Liver (tissue), 9 donors: ENCODE results near the gene SNAPC1. TPM values are rescaled to one million over a fixed set of nuclear protein-coding genes. Genes with fewer than 3 reads are reported as not detected.

Experiments
- DNase-seq: peaks from one replicate; pipeline ENCODE4 v3.0.0-alpha.2; 2017; ENCODE audit warnings: low spot score
- H3K27ac ChIP-seq, 2 donors: one replicate each; pipeline ENCODE4 v1.7.0; 2013; ENCODE audit warnings: inconsistent platforms in 2 of 2, low read length in 2 of 2, control low read depth in 1 of 2, low read depth in 1 of 2, mild to moderate bottlenecking in 1 of 2
- H3K27me3 ChIP-seq, 4 donors: one replicate each; pipeline versions ENCODE4 v1.6.1 to v1.7.0; 2013; ENCODE audit warnings: low read length in 3 of 4, inconsistent platforms in 1 of 4, mild to moderate bottlenecking in 1 of 4, moderate library complexity in 1 of 4; ENCODE audit not compliant: control insufficient read depth in 4 of 4, insufficient read depth in 4 of 4
- H3K36me3 ChIP-seq, 4 donors: one replicate each; pipeline versions ENCODE4 v1.6.1 to v1.7.0; 2013; ENCODE audit warnings: low read length in 3 of 4, mild to moderate bottlenecking in 3 of 4, low read depth in 1 of 4, moderate library complexity in 1 of 4; ENCODE audit not compliant: control insufficient read depth in 4 of 4, insufficient read depth in 3 of 4
- H3K4me1 ChIP-seq, 4 donors: one replicate each; pipeline versions ENCODE4 v1.6.1 to v1.7.0; 2013; ENCODE audit warnings: low read length in 3 of 4, mild to moderate bottlenecking in 3 of 4, moderate library complexity in 1 of 4; ENCODE audit not compliant: control insufficient read depth in 4 of 4, insufficient read depth in 4 of 4
- H3K4me3 ChIP-seq, 3 donors: one replicate each; pipeline versions ENCODE4 v1.6.1 to v1.7.0; 2013; ENCODE audit warnings: low read length in 3 of 3, control low read depth in 1 of 3, low read depth in 1 of 3, mild to moderate bottlenecking in 1 of 3
- H3K9ac ChIP-seq, 2 donors: one replicate each; pipeline ENCODE4 v1.7.0; 2013; ENCODE audit warnings: low read length in 2 of 2, mild to moderate bottlenecking in 2 of 2, moderate library complexity in 2 of 2, control low read depth in 1 of 2, low read depth in 1 of 2
- H3K9me3 ChIP-seq, 4 donors: one replicate each; pipeline versions ENCODE4 v1.6.1 to v1.7.0; 2013; ENCODE audit warnings: low read length in 3 of 4; ENCODE audit not compliant: control insufficient read depth in 4 of 4
- CTCF ChIP-seq: fragments of 150-350 bp; IDR thresholded peaks from 2 replicates; pipeline ENCODE4 v1.5.1; 2017; ENCODE audit warnings: improper control_type of control experiment, low read depth, low read length; ENCODE audit not compliant: missing input control
- EGR1 ChIP-seq, 2 donors: IDR thresholded peaks; 2 replicates each; pipeline ENCODE4 v1.6.1; 2016 to 2018; ENCODE audit warnings: antibody characterized with exemption in 2 of 2, low read depth in 2 of 2
- FOXA1 ChIP-seq: IDR thresholded peaks from 2 replicates; pipeline ENCODE4 v1.6.1; 2016; ENCODE audit warnings: antibody characterized with exemption
- FOXA2 ChIP-seq: IDR thresholded peaks from 2 replicates; pipeline ENCODE4 v1.6.1; 2016; ENCODE audit warnings: antibody characterized with exemption
- HNF4A ChIP-seq, 2 donors: conservative IDR thresholded peaks; 2 replicates each; pipeline ENCODE4 v1.6.1; 2016; ENCODE audit warnings: antibody characterized with exemption in 2 of 2, mild to moderate bottlenecking in 2 of 2
- HNF4G ChIP-seq: IDR thresholded peaks from 2 replicates; pipeline ENCODE4 v1.6.1; 2016; ENCODE audit warnings: antibody characterized with exemption
- JUND ChIP-seq, 2 donors: IDR thresholded peaks; 2 replicates each; pipeline ENCODE4 v1.6.1; 2016; ENCODE audit warnings: antibody characterized with exemption in 2 of 2
- MAX ChIP-seq: IDR thresholded peaks from 2 replicates; pipeline ENCODE4 v1.6.1; 2016; ENCODE audit warnings: antibody characterized with exemption
- RAD21 ChIP-seq, 2 donors: IDR thresholded peaks; 2 replicates each; pipeline ENCODE4 v1.6.1; 2016; ENCODE audit warnings: antibody characterized with exemption in 2 of 2, mild to moderate bottlenecking in 2 of 2
- REST ChIP-seq: IDR thresholded peaks from 2 replicates; pipeline ENCODE4 v1.6.1; 2016; ENCODE audit warnings: antibody characterized with exemption, mild to moderate bottlenecking
- RXRA ChIP-seq, 2 donors: IDR thresholded peaks; 2 replicates each; pipeline ENCODE4 v1.6.1; 2017 to 2018; ENCODE audit warnings: antibody characterized with exemption in 2 of 2, mild to moderate bottlenecking in 1 of 2
- SP1 ChIP-seq: IDR thresholded peaks from 2 replicates; pipeline ENCODE4 v1.6.1; 2018; ENCODE audit warnings: antibody characterized with exemption, mild to moderate bottlenecking
- TAF1 ChIP-seq: conservative IDR thresholded peaks from 2 replicates; pipeline ENCODE4 v1.6.1; 2016; ENCODE audit warnings: antibody characterized with exemption, mild to moderate bottlenecking
- YY1 ChIP-seq: IDR thresholded peaks from 2 replicates; pipeline ENCODE4 v1.6.1; 2016; ENCODE audit warnings: antibody characterized with exemption, mild to moderate bottlenecking
- ZBTB33 ChIP-seq: IDR thresholded peaks from 2 replicates; pipeline ENCODE4 v1.6.1; 2016; ENCODE audit warnings: antibody characterized with exemption
- WGBS: extraction: QIAGEN DNeasy Blood & Tissue Kit; methylation state at CpG from one replicate; pipeline ENCODE4 v1.1.7; 2013; 5-methylcytosine and 5-hydroxymethylcytosine counted together
- polyA plus RNA-seq, 2 donors: library from polyadenylated mRNA; stranded (reverse) in 1 of 2; unstranded in 1 of 2; fragments of 200-250 nt in 1 of 2; fragments of >200 nt in 1 of 2; fragmentation: Nextera tagmentation in 1 of 2; extraction: Ambion mirVana in 1 of 2; gene quantifications; one replicate each; pipeline versions ENCODE4 v1.2.1 to v1.2.3, GENCODE V29; 2013 to 2015
- total RNA-seq, 2 donors: library from RNA; depleted of rRNA; stranded (reverse); fragments of >200 nt; gene quantifications; one replicate each; pipeline ENCODE4 v1.2.3, GENCODE V29; 2014
- TF ChIP-seq, protein P1 (sequence below): IDR thresholded peaks from 2 replicates; pipeline ENCODE4 v1.6.1; 2016; ENCODE audit warnings: antibody characterized with exemption
- donor health status: healthy.
- donor health status: healthy.
- donor health status: healthy.
- donor health status: healthy.
- donor health status: healthy.

SNAPC1 gene
- total and polyA plus RNA-seq, 4 donors, result 1.2 to 2.3 (median 1.7) TPM

DNA sequence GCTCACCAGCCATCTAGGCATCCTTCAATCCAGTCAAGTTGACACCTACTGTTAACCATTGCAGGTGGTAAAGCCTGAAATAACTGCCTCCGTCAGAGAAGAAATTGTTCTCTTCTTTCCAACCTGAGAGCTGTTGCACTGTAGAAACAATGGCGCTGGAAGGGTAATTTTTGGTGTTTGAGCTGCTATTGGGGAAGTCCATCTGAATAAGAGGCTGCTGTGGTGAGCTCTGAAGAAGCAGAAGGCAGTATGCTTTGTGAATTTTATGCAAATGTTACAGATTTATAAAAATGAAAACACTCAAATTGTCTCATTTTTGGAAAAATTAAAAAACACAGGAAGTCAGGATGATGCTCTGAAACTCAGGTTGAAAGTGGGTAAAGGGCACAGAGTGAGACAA lies 60.2 kb downstream of the SNAPC1 start:
- no peaks in the 10 kb centered on the region for H3K36me3 ChIP-seq
- TF ChIP-seq SP1 (no peak), FOXA1 (no peak), HNF4A (conservative IDR thresholded peaks at IDR 0.05) (no peak), ZBTB33 (no peak), YY1 (no peak), HNF4G (no peak), RAD21 (IDR thresholded peaks at IDR 0.05) (no peak), JUND (IDR thresholded peaks at IDR 0.05) (no peak), RXRA (IDR thresholded peaks at IDR 0.05) (no peak), CTCF (no peak), REST (no peak), MAX (no peak)
- TF ChIP-seq, protein P1, sequence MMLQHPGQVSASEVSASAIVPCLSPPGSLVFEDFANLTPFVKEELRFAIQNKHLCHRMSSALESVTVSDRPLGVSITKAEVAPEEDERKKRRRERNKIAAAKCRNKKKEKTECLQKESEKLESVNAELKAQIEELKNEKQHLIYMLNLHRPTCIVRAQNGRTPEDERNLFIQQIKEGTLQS, result no peak
- DNase-seq, result no peak
- no peak overlapping the region for H3K27ac ChIP-seq
- no peak overlapping the region for H3K9ac ChIP-seq
- peaks cover 2 to 4% (median 4%) of the 10 kb centered on the region in 4 donors for H3K9me3 ChIP-seq
- WGBS, result 88% methylated on average over 2 of the region's 2 CpGs
- H3K4me1 ChIP-seq, result no peaks in the 10 kb centered on the region
- H3K27me3 ChIP-seq, result peaks cover 0 to 4% (median 0%) of the 10 kb centered on the region in 4 donors
- no peak overlapping the region for H3K4me3 ChIP-seq

GRCh38 chr14:61832783-61833182 lies 70.6 kb downstream of the SNAPC1 start:
- H3K9me3 ChIP-seq, result no peaks in the 10 kb centered on the region
- H3K9ac ChIP-seq, result no peak overlapping the region
- no peak for DNase-seq
- H3K4me3 ChIP-seq, result no peak overlapping the region
- no peaks in the 10 kb centered on the region for H3K4me1 ChIP-seq
- 57% methylated on average over 3 of the region's 3 CpGs for WGBS
- TF ChIP-seq RXRA (IDR thresholded peaks at IDR 0.05) (no peak), REST (no peak), TAF1 (no peak), CTCF (no peak), MAX (no peak), FOXA2 (no peak), RAD21 (IDR thresholded peaks at IDR 0.05) (no peak), HNF4G (no peak), EGR1 (IDR thresholded peaks at IDR 0.05; ENCODE audit: low read depth in 2 of 2) (no peak), FOXA1 (no peak)
- TF ChIP-seq, protein P1, result no peak
- no peaks in the 10 kb centered on the region for H3K36me3 ChIP-seq
- H3K27me3 ChIP-seq, result peaks cover 0 to 4% (median 0%) of the 10 kb centered on the region in 4 donors
- H3K27ac ChIP-seq, result no peak overlapping the region
